Thoracic aorta (tissue), 2 donors: ENCODE results near the gene GSTO2. TPM values are rescaled to one million over a fixed set of nuclear protein-coding genes. Genes with fewer than 3 reads are reported as not detected.

Experiments used
- ATAC-seq: fragments of 150-250 bp; one replicate; pipeline ENCODE4 v1.8.0; 2017; ENCODE audit warnings: low read depth; ENCODE audit not compliant: insufficient number of reproducible peaks, low FRiP score
- DNase-seq: peaks from one replicate; pipeline ENCODE4 v3.0.0-alpha.2; 2020; ENCODE audit warnings: low spot score
- H3K27ac ChIP-seq, 2 donors: fragments of 200-600 bp; sonication (generic); 1 replicate in 1 of 2; 2 replicates in 1 of 2; pipeline ENCODE4 v1.5.1; 2016; ENCODE audit warnings: mild to moderate bottlenecking in 2 of 2, moderate library complexity in 2 of 2
- H3K27me3 ChIP-seq: fragments of 200-600 bp; sonication (generic); replicated peaks from 2 replicates; pipeline ENCODE4 v1.6.0; 2016; ENCODE audit warnings: mild to moderate bottlenecking; ENCODE audit not compliant: insufficient read depth
- H3K36me3 ChIP-seq: fragments of 200-600 bp; sonication (generic); one replicate; pipeline ENCODE4 v1.5.1; 2016
- H3K4me1 ChIP-seq, 2 donors: fragments of 200-600 bp; sonication (generic); 1 replicate in 1 of 2; 2 replicates in 1 of 2; pipeline versions ENCODE4 v1.5.1 to v1.6.0; 2016; ENCODE audit warnings: low read depth in 2 of 2, mild to moderate bottlenecking in 1 of 2; ENCODE audit not compliant: control insufficient read depth in 1 of 2
- H3K4me3 ChIP-seq: fragments of 200-600 bp; sonication (generic); 2 replicates; pipeline ENCODE4 v1.5.1; 2016; ENCODE audit warnings: mild to moderate bottlenecking
- H3K9me3 ChIP-seq: fragments of 200-600 bp; sonication (generic); 2 replicates; pipeline ENCODE4 v1.5.1; 2016
- CTCF ChIP-seq: fragments of 200-600 bp; sonication (generic); IDR thresholded peaks from one replicate; pipeline ENCODE4 v1.5.1; 2019; ENCODE audit warnings: antibody characterized with exemption
- total RNA-seq, 2 donors: library from RNA; depleted of rRNA; stranded (reverse); fragments of >200 nt; gene quantifications; one replicate each; pipeline versions ENCODE4 v1.1.0 to v1.2.3, GENCODE V29; 2016

The GSTO2 gene
- total RNA-seq, 2 donors from 2014 or later: 2.8 to 3.0 TPM

- ATAC-seq: no peak
- Histone ChIP-seq H3K36me3 (no peaks in the 10 kb centered on the region), H3K27ac (peak overlapping the region; percentile 15 to 36), H3K4me3 (no peak overlapping the region), H3K27me3 (no peaks in the 10 kb centered on the region), H3K4me1 (peaks cover 85 to 96% of the 10 kb centered on the region in 2 donors), H3K9me3 (no peaks in the 10 kb centered on the region)
- no peak for TF ChIP-seq CTCF
- DNase-seq: no peak
Observed at GRCh38 chr10:104322416-104322782, 53.4 kb downstream of the GSTO2 start.

- peaks cover 89 to 96% of the 10 kb centered on the region in 2 donors for H3K4me1 ChIP-seq
- H3K9me3 ChIP-seq: no peaks in the 10 kb centered on the region
- no peaks in the 10 kb centered on the region for H3K27me3 ChIP-seq
- ATAC-seq (no peak), DNase-seq (no peak)
- H3K36me3 ChIP-seq: no peaks in the 10 kb centered on the region
- no peak overlapping the region for H3K27ac ChIP-seq
- TF ChIP-seq CTCF: no peak
- H3K4me3 ChIP-seq: no peak overlapping the region
Observed at GRCh38 chr10:104323085-104323484, 54.1 kb downstream of the GSTO2 start.

DNA sequence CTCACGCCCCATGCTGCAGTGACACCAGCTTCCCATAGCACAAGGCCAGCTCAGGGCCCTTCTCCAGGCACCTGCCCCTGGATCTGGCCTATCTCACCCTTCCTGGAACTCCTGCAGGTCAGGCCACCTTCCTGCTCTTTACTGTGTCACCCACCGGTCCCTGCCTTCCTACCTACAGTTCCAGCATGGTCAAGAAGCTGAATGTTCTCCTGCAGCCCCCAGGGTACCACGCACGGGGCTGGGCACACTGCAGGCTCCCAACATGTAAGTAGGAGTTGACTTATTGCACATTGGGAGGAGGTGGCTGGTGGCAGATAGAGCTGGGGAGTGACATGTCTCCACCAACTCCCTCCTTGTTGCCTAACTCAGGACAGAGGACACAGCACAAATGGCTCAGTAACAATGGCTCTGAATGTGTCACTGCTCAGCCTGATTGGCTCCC is 54.8 kb downstream of the GSTO2 start:
- no peaks in the 10 kb centered on the region for H3K36me3 ChIP-seq
- no peak for ATAC-seq
- no peak overlapping the region for H3K27ac ChIP-seq
- H3K4me1 ChIP-seq: peaks cover 92 to 96% of the 10 kb centered on the region in 2 donors
- no peak for DNase-seq
- H3K9me3 ChIP-seq: no peaks in the 10 kb centered on the region
- H3K27me3 ChIP-seq: no peaks in the 10 kb centered on the region
- TF ChIP-seq CTCF: no peak
- H3K4me3 ChIP-seq: no peak overlapping the region

DNA sequence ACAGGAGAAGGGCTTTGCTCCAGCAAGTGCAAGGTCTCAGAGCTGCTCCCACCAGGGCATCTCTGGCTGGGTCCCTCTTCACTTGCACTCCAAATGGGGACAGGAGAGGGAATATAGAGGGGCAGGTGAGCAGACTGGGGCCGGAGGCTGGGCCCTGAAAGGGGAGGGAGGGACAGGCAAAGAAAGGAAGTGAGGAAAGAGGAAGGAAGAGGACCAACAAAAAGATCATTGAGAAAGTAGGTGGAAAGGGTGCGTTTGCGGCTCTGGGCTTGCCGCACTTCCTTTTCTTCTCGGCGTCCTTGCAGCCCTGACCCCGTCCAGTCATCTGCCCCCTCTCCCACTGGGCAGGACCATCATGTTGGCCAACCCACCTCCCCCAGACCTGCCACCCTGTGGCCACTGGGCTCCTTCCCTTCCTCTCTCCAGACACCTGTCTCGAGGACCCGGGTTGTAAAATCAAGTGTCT is 55.3 kb downstream of the GSTO2 start:
- peaks cover 92 to 96% of the 10 kb centered on the region in 2 donors for H3K4me1 ChIP-seq
- TF ChIP-seq CTCF: no peak
- ATAC-seq: no peak
- H3K4me3 ChIP-seq: no peak overlapping the region
- H3K9me3 ChIP-seq: no peaks in the 10 kb centered on the region
- H3K36me3 ChIP-seq: no peaks in the 10 kb centered on the region
- no peak for DNase-seq
- no peaks in the 10 kb centered on the region for H3K27me3 ChIP-seq
- H3K27ac ChIP-seq: peak overlapping the region in 1 of 2 donors; percentile 86

DNA sequence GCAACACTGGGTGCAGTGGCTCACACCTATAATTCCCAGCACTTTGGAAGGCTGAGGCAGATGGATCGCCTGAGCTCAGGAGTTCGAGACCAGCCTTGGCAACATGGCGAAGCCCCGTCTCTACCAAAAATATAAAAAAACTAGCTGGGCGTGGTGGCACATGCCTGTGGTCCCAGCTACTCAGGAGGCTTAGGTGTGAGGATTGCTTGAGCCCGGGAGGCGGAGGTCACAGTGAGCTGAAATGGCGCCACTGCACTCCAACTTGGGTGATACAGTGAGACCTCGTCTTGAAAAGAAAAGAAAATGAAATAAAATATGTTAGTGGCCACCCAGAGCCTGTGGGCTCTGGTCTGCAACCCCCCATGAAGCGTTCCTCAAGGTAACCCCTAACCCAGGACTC is 55.9 kb downstream of the GSTO2 start:
- Histone ChIP-seq H3K4me3 (no peak overlapping the region), H3K27ac (peak overlapping the region in 1 of 2 donors; percentile 86), H3K27me3 (no peaks in the 10 kb centered on the region), H3K9me3 (no peaks in the 10 kb centered on the region), H3K36me3 (no peaks in the 10 kb centered on the region), H3K4me1 (peaks cover 92 to 96% of the 10 kb centered on the region in 2 donors)
- ATAC-seq: no peak
- TF ChIP-seq CTCF: no peak
- DNase-seq: no peak
